Measurements from ENCODE around the gene TMEM132D.
"Not testable (repeated sequence)": the region's sequence is repeated elsewhere in the genome, so short reads cannot be mapped to it uniquely, and the experiment has no call there.

TMEM132D gene

GRCh38 chr12:129588142-129588541 is 315.7 kb downstream of the TMEM132D start:
- no peak for DNase-seq (ENCODE audit: low spot score)

GRCh38 chr12:129585296-129585695 is 318.5 kb downstream of the TMEM132D start:
- no peak for DNase-seq (ENCODE audit: low spot score)

- no peak for DNase-seq (ENCODE audit: low spot score)
These were observed 323.9 kb downstream of the TMEM132D start for GRCh38 chr12:129579879-129580278.

GRCh38 chr12:129571901-129572494 is 331.8 kb downstream of the TMEM132D start:
- no peak for DNase-seq (ENCODE audit: low spot score)

GRCh38 chr12:129570796-129571400 is 332.9 kb downstream of the TMEM132D start:
- DNase-seq (ENCODE audit: low spot score): no peak

GRCh38 chr12:129566800-129567199 is 337.0 kb downstream of the TMEM132D start:
- DNase-seq (ENCODE audit: low spot score): no peak

- no peak for DNase-seq (ENCODE audit: low spot score)
These were observed 339.1 kb downstream of the TMEM132D start for GRCh38 chr12:129564768-129565167.

- DNase-seq (ENCODE audit: low spot score): no peak
These were observed 340.6 kb downstream of the TMEM132D start for GRCh38 chr12:129563266-129563665.

- DNase-seq (ENCODE audit: low spot score): no peak
These were observed 342.5 kb downstream of the TMEM132D start for GRCh38 chr12:129561304-129561703.

GRCh38 chr12:129559776-129560175 is 344.0 kb downstream of the TMEM132D start:
- DNase-seq (ENCODE audit: low spot score): no peak

- DNase-seq (ENCODE audit: low spot score): no peak
These were observed 345.8 kb downstream of the TMEM132D start for GRCh38 chr12:129558036-129558435.

GRCh38 chr12:129556082-129556481 is 347.7 kb downstream of the TMEM132D start:
- no peak for DNase-seq (ENCODE audit: low spot score)

GRCh38 chr12:129552996-129553750 is 350.7 kb downstream of the TMEM132D start:
- no peak for DNase-seq (ENCODE audit: low spot score)

- no peak for DNase-seq (ENCODE audit: low spot score)
These were observed 352.4 kb downstream of the TMEM132D start for GRCh38 chr12:129551441-129551840.

- DNase-seq (ENCODE audit: low spot score): no peak
These were observed 353.5 kb downstream of the TMEM132D start for GRCh38 chr12:129550353-129550752.

- DNase-seq (ENCODE audit: low spot score): no peak
These were observed 354.2 kb downstream of the TMEM132D start for GRCh38 chr12:129549656-129550055.

GRCh38 chr12:129549020-129549419 is 354.8 kb downstream of the TMEM132D start:
- DNase-seq (ENCODE audit: low spot score): not testable (repeated sequence)

- DNase-seq (ENCODE audit: low spot score): no peak
These were observed 359.1 kb downstream of the TMEM132D start for GRCh38 chr12:129544716-129545115.

GRCh38 chr12:129540954-129541353 is 362.9 kb downstream of the TMEM132D start:
- DNase-seq (ENCODE audit: low spot score): no peak

- DNase-seq (ENCODE audit: low spot score): no peak
These were observed 363.6 kb downstream of the TMEM132D start for GRCh38 chr12:129540249-129540648.

- not testable (repeated sequence) for DNase-seq (ENCODE audit: low spot score)
These were observed 365.0 kb downstream of the TMEM132D start for GRCh38 chr12:129538724-129539335.

- no peak for DNase-seq (ENCODE audit: low spot score)
These were observed 365.7 kb downstream of the TMEM132D start for GRCh38 chr12:129538137-129538536.
